ELF-1 (cell line): Measurements from ENCODE around the gene ARFIP2.
A peak's percentile ranks its signal among the peaks of the same experiment; 100 is the strongest.

Experiments used
- DNase-seq: peaks from one replicate; pipeline ENCODE4 v3.0.0-alpha.2; 2016; ENCODE audit warnings: low read depth, low spot score

The ARFIP2 gene

GRCh38 chr11:6443269-6444003, 37.7 kb downstream of the ARFIP2 start:
- peak; percentile 80 for DNase-seq

GRCh38 chr11:6442441-6442840, 38.7 kb downstream of the ARFIP2 start:
- no peak for DNase-seq

GRCh38 chr11:6440906-6441358, 40.2 kb downstream of the ARFIP2 start, which contains the start of gene HPX:
TSS of gene HPX (minus strand) at chr11:6440987. CDS start at chr11:6440963, 24 bp downstream.
- DNase-seq, result no peak

- DNase-seq, result peak; percentile 71
Measured at GRCh38 chr11:6438979-6439571, 42.1 kb downstream of the ARFIP2 start.

GRCh38 chr11:6437993-6438392, 43.1 kb downstream of the ARFIP2 start:
- DNase-seq, result no peak

GRCh38 chr11:6437423-6437822, 43.7 kb downstream of the ARFIP2 start:
- DNase-seq, result no peak

- no peak for DNase-seq
Measured at GRCh38 chr11:6433998-6434660, 47.0 kb downstream of the ARFIP2 start.

GRCh38 chr11:6431861-6432260, 49.3 kb downstream of the ARFIP2 start:
- DNase-seq, result peak; percentile 26

- DNase-seq, result no peak
Measured at GRCh38 chr11:6427516-6427915, 53.6 kb downstream of the ARFIP2 start.
